HPDE6-E6E7 (cell line): ENCODE data around the gene ASPHD2.
"Not testable (repeated sequence)": the region's sequence is repeated elsewhere in the genome, so short reads cannot be mapped to it uniquely, and the experiment has no call there.

Experiments
- DNase-seq: peaks from one replicate; pipeline ENCODE4 v3.0.0; 2011; ENCODE audit warnings: missing footprints; ENCODE audit errors: extremely low spot score

Gene ASPHD2

GRCh38 chr22:26428515-26429457 lies at the start of gene ASPHD2:
TSS of gene ASPHD2 (plus strand) at chr22:26429260. CDS start at chr22:26433616, 4,356 bp downstream.
- DNase-seq = peak; percentile 55

DNA sequence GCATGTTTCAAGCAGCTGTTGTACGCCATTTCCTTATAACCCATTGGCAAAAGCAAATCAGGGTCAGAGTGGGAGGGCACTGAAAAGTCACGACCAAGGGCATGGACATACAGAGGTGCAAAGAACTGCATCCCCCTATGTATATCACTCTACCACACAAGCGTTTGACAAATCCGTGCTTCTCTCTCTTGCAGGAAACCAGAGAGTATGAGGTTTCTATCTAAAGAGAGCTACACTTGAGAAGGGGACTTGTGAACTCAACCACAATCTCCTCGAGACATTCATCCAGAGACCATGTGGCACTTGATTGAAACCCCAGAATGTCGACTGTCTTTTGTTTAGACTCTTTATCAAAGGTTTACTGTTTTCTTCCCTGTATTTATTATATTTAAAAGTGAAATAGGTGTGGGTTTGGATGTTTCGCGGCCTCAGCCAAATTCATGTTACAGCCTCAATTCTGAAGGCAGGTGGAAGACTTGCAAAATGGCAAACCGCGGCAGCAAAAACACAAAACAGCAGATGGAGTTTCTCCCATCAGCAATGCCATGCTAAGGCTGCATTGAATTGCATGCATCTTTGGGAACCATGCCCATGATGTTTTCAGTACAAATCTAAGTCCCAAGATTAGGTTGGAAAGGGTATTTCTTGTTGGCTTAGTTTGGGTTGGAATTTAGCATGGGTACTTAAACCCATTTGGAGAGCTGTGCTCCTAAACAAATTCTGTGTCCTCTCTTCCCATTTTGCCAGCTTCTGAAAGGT lies 48.8 kb upstream of the ASPHD2 start:
- no peak for DNase-seq

DNA sequence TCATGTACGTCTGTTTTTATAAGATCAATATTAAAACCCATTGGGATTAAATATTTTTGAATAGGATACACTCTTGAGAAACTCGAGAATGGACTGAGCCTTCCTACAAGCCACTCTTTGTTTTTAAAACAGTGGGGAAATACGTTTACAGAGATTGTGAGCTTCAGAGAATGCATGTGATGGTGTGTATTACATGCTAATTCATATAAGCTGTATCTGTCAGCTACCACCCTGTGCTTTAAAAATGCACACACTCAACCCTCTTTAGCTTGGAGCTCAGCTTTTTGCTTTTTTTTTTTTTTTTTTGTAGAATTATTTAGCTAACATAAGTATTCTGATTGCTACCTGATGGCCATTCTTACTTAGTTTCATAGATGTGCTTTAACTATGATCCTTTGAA lies 46.3 kb upstream of the ASPHD2 start:
- no peak for DNase-seq

DNA sequence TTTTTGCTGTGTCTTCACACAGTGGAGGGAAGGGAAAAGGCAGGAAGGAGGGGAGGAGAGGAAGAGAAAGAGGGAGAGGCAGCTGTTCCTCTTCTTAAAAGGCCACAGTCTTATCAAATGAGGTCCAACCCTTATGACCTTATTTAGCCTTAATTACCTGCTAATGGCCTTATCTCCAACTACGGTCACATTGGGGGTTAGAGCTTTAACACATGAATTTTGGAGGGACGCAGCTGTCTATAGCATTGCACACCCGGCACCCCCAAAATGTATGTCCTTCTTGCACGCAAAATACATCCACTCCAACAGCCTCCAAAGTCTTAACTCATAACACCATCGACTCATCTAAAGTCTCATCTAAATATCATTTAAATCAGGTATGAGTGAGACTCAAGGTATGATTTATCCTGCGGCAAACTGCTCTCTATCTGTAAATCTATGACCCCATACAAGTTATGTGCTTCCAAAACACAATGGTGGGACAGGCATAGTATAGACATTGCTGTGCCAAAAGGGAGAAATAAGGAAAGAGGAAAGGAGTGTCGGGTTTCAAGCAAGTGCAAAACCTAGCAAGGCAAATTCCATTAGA lies 45.0 kb upstream of the ASPHD2 start:
- no peak for DNase-seq

DNA sequence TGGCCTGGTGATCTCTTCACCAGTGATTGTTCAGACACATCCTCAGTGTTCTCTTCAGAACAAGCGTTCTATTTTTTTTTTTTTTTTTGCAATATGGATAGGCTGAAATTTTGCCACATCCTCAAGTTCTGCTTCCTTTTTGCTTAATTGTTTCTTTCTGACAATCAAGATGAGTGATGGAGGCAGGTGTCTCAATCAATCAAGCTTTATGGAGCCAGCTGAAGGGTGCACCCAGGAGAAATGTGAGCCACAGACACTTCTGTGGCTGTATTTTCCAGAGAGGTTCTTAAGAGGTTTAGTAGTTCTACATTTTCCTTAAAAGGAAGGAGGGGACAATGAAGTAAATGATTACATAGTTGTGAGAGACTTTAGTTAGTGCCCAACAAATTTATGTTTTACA lies 43.9 kb upstream of the ASPHD2 start:
- DNase-seq = no peak

- DNase-seq = no peak
These were observed 39.9 kb upstream of the ASPHD2 start for GRCh38 chr22:26389125-26389524.

DNA sequence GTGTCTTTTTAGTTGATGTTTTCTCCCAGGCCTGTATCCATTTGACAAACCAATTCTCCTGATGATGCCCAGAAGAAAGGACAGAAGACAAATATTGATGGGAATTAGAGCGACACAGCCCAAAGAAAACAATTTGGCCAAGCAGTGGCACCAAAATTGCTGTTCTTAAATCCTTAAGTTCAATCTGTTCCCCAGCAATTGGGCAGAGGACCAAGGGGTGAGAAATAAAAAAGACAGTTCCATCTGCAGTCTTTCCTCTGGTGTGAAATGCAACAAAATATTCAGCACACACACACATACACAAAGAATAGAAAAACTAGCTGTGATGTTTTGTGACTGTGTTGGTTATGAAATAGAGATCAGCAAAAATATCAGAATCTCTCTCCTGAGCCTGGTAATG lies 38.0 kb upstream of the ASPHD2 start:
- no peak for DNase-seq

- no peak for DNase-seq
These were observed 37.4 kb upstream of the ASPHD2 start for GRCh38 chr22:26391623-26392022.

DNA sequence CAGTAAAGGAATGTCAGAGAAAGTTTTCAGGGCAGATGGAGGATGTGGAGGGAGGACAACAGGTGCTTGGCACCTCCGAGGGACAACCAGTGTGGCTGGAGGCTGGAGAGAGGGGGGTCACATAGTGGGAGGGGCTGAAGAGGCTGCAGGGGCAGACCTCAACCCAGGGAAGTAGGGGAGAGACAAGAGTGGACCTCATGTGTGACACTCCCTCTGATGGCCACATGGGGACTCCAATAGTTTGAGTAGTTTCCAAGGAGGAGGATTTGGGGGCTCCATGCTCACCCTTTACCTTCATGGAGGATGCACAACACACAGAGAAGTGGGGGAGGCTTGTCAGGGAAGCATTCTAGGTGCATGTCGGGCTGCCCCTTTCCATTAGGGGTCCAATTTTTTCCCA lies 35.1 kb upstream of the ASPHD2 start:
- DNase-seq = no peak

DNA sequence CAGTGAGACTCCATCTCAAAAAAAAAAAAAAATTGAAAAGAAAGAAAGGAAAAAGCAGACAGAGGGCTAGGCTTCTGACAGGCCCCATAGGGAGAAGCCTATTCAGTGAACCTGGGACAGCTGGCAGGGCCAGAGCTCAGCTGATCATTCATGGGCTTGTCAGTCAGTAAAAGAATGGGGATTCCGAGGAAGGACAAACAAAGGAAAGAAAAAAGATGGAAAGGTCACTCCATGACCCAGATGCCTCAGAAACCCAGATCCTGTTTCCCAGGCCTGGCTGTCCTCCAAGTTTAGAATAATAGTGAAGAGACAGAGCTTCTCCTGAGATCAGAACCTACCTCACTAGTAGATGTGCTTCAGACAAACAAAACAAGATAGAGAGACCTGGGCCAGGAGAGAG lies 34.3 kb upstream of the ASPHD2 start:
- no peak for DNase-seq

GRCh38 chr22:26395926-26396325 lies 33.1 kb upstream of the ASPHD2 start:
- no peak for DNase-seq

- DNase-seq = peak; percentile 63
These were observed 30.3 kb upstream of the ASPHD2 start for GRCh38 chr22:26398741-26399153.

DNA sequence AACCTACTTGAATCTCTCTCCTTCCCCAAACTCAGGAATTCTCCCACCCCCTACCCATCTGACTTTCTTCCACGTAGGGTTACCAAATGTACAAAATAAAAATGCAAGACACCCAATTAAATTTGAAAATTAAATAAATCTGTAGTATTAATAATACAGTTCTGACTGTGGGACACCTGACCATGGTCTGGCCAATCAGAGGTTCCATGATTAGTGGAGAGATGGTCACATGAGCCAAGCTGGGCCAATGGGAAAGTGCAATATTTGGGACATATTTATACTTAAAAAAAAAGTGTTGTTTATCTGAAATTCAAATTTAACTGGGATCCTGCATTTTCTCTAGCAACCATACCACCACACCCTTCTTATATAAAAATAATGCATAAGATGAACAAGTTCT lies 29.8 kb upstream of the ASPHD2 start:
- DNase-seq = no peak

GRCh38 chr22:26401726-26402125 lies 27.3 kb upstream of the ASPHD2 start:
- no peak for DNase-seq

DNA sequence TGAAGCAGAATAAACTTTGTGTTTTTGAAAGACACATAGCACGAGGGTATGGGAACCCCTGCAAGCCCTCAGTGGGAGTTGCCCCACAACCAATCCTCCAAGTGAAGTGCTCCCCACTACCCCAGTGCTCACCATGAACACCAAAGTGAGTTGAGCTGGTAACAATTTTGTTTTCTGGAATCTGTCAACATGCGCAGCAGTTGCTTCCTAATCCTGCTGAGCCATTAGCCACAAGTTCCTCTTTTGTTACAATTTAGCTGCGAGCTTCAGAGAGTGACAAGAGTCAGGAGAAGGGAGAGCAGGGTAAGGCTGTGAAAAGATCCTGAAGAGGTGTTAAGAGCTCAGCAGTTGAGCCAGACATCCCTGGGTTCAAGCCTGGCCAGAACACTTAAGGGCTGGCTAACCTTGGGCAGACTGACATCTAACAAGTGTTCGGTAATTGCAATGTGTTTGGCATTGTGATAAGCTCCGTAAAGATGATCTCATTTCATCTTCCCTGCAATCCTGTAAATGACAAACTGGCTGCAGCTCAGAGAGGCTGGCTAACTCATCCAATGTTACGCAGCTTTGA lies 24.1 kb upstream of the ASPHD2 start:
- no peak for DNase-seq

DNA sequence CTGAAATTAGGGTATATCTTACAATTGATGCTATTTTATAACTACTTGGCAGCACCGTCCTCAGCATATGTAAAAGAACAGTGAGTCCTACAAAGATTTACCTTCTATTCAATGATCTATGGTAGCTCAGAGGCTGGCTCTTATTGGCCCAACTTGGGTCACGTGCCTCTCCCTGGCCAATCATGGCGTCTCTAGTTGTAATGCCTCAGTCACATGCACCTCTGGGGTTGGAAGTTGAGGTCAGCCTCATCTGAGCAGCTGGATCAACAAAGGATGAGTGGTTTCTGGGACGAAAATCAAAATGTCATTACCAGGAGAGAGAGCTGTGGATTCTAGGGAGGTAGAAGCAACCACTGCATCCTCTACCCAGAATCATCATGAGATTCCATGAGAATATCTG lies 22.9 kb upstream of the ASPHD2 start:
- DNase-seq = no peak

DNA sequence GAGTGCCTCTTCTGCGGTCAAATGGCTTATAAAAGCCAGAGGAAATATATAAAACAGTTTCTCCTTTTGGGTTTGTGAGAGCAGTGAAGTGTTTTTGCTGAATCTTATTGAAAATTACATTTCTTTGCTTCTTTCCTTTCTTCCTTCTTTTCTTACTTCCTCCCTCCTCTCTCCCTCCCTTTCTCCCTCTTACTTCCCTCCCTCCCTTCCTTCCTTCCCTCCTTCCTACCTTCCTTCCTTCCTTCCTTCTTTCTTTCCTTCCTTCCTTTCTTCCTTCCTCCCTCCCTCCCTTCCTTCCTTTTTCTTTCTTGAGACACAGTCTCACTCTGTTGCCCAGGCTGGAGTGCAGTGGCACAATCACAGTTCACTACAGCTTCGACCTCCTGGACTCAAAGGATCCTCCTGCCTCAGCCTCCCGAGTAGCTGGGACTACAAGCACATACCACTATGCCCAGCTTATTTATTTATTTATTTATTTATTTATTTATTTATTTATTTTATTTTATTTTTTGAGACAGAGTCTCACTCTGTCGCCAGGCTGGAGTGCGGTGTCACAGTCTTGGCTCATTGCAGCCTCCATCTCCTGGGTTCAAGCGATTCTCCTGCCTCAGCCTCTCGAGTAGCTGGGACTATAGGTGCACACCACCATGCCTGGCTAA lies 20.4 kb upstream of the ASPHD2 start:
- DNase-seq = not testable (repeated sequence)

DNA sequence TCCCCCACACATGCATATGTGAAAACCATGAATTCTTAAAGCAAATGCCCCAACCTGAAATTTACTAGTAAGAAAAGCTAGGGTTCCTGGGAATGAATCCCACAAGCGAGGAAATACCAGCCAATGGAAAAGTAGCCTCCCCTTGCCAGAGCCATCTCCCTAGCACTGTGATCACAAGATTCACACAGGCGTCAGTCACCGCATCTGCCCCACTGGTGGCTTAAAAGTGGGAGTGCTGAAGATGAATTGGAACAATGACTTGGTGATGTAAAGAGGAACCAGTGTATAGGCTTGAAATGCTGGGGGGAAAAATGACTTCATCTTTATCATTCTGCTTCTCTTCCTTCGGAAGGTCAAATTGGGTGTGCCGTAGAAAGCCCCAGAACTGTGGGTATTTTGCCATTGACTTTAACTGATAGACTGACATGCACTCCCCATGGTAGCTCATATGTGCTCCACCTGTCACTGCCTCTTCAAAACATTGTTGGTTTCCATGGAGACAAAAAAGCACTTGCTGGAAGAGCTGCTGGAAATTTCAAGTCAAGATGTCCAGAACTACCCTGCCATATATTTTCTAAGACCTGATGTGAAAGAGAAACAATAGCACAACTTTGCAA lies 19.2 kb upstream of the ASPHD2 start:
- DNase-seq = no peak

DNA sequence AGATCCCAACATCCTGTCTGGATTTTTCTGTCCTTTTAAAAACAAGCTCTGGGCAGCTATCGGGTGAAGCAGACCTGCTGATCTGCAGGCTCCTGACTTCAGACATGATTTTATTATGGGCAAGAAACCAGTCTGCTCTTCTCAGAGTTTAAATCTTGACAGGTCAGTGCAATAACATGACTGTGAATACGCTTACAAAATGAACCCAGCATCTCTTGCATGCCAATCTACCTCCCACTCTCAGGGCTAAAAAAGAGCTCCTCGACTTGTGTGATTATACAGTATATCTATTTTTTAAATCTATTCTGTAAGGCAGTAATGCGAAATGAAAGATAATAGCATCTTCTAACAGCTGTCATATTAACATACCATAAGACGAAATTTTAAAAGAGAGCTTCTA lies 18.7 kb upstream of the ASPHD2 start:
- DNase-seq = no peak

DNA sequence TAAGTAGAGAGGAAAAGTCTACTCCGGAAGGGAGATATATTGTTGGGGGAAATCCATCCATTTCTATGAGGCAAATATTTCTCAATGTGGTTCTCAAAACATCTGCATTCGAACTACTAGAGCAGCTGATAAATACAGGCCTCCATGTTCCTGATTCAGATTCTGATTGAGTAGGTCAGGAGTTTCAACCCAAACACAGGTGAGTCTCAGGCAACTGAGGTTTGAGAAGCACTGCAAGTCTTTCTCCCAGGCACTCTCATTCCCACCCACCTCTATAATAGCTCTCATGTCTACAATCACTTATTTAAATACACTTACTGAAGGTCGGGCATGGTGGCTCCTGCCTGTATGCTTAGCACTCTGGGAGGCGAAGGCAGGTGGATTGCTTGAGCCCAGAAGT lies 14.7 kb upstream of the ASPHD2 start:
- DNase-seq = no peak

GRCh38 chr22:26416256-26416655 lies 12.8 kb upstream of the ASPHD2 start:
- no peak for DNase-seq
